ENCODE data around the gene DHDDS. TPM values are rescaled to one million over a fixed set of nuclear protein-coding genes. Genes with fewer than 3 reads are reported as not detected.

Gene DHDDS
- total RNA-seq, 1 experiment from 2014 or later: 56.7 TPM

DNA sequence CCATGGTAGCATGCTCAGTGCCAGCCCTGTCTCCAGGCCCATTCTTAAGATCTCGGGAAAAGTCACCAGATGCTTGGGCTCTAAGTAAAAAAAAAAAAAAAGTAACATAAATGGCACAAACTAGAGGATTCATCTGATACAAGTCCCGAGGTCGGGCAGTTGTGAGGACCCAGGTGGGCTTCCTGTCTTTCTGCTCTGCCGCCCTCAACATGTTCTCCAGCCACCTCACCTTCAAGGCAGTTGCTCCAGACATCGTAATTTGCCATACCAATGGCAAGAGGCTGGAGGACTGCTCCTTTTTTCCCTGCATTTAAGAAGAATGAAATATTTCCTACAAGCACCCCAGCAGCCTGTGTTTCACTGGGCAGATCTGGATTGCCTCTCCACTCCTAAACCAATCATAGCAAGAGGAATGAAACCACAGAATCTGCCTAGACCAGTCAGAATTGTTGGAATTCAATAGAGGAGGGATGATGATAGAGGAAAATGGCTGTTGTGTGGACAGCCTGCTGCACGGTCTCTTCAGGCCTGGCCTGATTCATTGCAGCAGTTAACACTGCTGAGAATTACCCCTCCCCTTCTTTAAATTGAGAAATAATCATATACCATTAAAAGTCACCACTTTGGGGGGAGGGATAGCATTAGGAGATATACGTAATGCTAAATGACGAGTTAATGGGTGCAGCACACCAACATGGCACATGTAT, 45.5 kb downstream of the DHDDS start:
- intact Hi-C loops (cut with micrococcal nuclease; ENCODE audit: unreplicated experiment): loop anchor here (10.0 kb wide), 1 partner anchor 57 kb away; no protein-coding TSS in a partner anchor
- TF ChIP-seq, protein P1, sequence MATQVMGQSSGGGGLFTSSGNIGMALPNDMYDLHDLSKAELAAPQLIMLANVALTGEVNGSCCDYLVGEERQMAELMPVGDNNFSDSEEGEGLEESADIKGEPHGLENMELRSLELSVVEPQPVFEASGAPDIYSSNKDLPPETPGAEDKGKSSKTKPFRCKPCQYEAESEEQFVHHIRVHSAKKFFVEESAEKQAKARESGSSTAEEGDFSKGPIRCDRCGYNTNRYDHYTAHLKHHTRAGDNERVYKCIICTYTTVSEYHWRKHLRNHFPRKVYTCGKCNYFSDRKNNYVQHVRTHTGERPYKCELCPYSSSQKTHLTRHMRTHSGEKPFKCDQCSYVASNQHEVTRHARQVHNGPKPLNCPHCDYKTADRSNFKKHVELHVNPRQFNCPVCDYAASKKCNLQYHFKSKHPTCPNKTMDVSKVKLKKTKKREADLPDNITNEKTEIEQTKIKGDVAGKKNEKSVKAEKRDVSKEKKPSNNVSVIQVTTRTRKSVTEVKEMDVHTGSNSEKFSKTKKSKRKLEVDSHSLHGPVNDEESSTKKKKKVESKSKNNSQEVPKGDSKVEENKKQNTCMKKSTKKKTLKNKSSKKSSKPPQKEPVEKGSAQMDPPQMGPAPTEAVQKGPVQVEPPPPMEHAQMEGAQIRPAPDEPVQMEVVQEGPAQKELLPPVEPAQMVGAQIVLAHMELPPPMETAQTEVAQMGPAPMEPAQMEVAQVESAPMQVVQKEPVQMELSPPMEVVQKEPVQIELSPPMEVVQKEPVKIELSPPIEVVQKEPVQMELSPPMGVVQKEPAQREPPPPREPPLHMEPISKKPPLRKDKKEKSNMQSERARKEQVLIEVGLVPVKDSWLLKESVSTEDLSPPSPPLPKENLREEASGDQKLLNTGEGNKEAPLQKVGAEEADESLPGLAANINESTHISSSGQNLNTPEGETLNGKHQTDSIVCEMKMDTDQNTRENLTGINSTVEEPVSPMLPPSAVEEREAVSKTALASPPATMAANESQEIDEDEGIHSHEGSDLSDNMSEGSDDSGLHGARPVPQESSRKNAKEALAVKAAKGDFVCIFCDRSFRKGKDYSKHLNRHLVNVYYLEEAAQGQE (IDR thresholded peaks at IDR 0.05; ENCODE audit: insufficient read depth in 1 of 2, low read depth in 2 of 2, low read length in 1 of 2): no peak
- no peak for TF ChIP-seq TCF7L2 (IDR thresholded peaks at IDR 0.05; ENCODE audit: low read depth, low read length)
- no peak for TF ChIP-seq SIN3A (IDR thresholded peaks at IDR 0.05; ENCODE audit: borderline replicate concordance, insufficient read depth, low read depth, low read length)
- TF ChIP-seq, protein P2, sequence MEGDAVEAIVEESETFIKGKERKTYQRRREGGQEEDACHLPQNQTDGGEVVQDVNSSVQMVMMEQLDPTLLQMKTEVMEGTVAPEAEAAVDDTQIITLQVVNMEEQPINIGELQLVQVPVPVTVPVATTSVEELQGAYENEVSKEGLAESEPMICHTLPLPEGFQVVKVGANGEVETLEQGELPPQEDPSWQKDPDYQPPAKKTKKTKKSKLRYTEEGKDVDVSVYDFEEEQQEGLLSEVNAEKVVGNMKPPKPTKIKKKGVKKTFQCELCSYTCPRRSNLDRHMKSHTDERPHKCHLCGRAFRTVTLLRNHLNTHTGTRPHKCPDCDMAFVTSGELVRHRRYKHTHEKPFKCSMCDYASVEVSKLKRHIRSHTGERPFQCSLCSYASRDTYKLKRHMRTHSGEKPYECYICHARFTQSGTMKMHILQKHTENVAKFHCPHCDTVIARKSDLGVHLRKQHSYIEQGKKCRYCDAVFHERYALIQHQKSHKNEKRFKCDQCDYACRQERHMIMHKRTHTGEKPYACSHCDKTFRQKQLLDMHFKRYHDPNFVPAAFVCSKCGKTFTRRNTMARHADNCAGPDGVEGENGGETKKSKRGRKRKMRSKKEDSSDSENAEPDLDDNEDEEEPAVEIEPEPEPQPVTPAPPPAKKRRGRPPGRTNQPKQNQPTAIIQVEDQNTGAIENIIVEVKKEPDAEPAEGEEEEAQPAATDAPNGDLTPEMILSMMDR (IDR thresholded peaks at IDR 0.05): no peak
- peak; percentile 42 for TF ChIP-seq POLR2AphosphoS5 (IDR thresholded peaks at IDR 0.05; ENCODE audit: low read depth, low read length)
- peaks cover 14% of the 10 kb centered on the region for H3K4me1 ChIP-seq (ENCODE audit: control insufficient read depth, insufficient read depth, low read length)
- H3K27ac ChIP-seq (ENCODE audit: low read length): no peak overlapping the region
- POLR2A ChIA-PET: no interaction called here
- H3K9me3 ChIP-seq (ENCODE audit: control insufficient read depth, insufficient read depth, low read depth, low read length): no peaks in the 10 kb centered on the region
- H3K36me3 ChIP-seq (ENCODE audit: control insufficient read depth, insufficient read depth, low read length): peaks cover 36% of the 10 kb centered on the region
- CTCF ChIA-PET: no interaction called here
- no peaks in the 10 kb centered on the region for H3K27me3 ChIP-seq (ENCODE audit: control insufficient read depth, insufficient read depth, low read length)
- no peak overlapping the region for H3K4me3 ChIP-seq (ENCODE audit: low read depth in 2 of 2, low read length in 2 of 2)
- BruUV-seq (replicated peaks): no TSS peak
- in situ Hi-C loops (cut with HindIII; ENCODE audit: low pct_unique_long_range_greater_than_20kb, low sequenced_read_pairs): no loop called here
- DNase-seq (ENCODE audit: low read depth, low spot score): no peak
- ATAC-seq: no peak

DNA sequence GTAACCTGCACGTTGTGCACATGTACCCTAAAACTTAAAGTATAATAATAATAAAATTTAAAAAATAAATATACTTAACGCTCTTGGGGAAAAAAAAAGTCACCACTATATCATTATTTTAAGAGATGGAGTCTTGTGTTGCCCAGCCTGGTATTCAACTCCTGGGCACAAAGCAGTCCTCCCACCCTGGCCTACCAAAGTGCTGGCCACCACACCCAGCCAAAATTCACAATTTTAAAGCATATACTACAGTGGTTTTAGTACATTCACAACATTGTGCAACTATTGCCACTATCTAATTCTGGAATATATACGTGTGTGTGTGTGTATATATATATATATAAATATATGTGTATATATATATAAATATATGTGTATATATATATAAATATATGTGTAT, 46.0 kb downstream of the DHDDS start:
- no peak for DNase-seq (ENCODE audit: low read depth, low spot score)
- CTCF ChIA-PET: no interaction called here

DNA sequence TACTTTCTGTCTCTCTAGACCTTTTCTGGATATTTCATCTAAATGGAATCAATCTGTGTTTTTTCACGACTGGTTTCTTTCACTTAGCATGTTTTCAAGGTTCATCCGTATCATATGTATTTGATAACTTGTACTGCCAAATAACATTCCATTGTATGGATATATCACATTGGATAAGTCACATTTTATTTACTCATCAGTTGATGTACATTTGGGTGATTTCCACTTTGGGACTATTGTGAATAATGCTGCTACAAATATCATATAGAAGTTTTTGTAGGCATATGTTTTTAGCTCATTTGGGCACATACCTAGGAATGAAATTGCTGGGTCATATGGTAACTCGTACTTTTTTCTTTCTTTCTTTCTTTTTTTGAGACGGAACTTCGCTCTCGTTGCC, 46.9 kb downstream of the DHDDS start:
- Histone ChIP-seq H3K36me3 (ENCODE audit: control insufficient read depth, insufficient read depth, low read length) (peaks cover 27% of the 10 kb centered on the region), H3K4me3 (ENCODE audit: low read depth in 2 of 2, low read length in 2 of 2) (no peak overlapping the region), H3K9me3 (ENCODE audit: control insufficient read depth, insufficient read depth, low read depth, low read length) (no peaks in the 10 kb centered on the region), H3K27me3 (ENCODE audit: control insufficient read depth, insufficient read depth, low read length) (no peaks in the 10 kb centered on the region), H3K4me1 (ENCODE audit: control insufficient read depth, insufficient read depth, low read length) (peaks cover 8% of the 10 kb centered on the region), H3K27ac (ENCODE audit: low read length) (no peak overlapping the region)
- CTCF ChIA-PET: no interaction called here
- TF ChIP-seq SIN3A (IDR thresholded peaks at IDR 0.05; ENCODE audit: borderline replicate concordance, insufficient read depth, low read depth, low read length): no peak
- peak; percentile 60; the same call in 1 of the 2 replicates for TF ChIP-seq POLR2AphosphoS5 (IDR thresholded peaks at IDR 0.05; ENCODE audit: low read depth, low read length)
- intact Hi-C loops (cut with micrococcal nuclease; ENCODE audit: unreplicated experiment) (loop anchor here (10.0 kb wide), 1 partner anchor 56 kb away; no protein-coding TSS in a partner anchor), in situ Hi-C loops (cut with HindIII; ENCODE audit: low pct_unique_long_range_greater_than_20kb, low sequenced_read_pairs) (no loop called here)
- BruUV-seq (replicated peaks): no TSS peak
- DNase-seq (ENCODE audit: low read depth, low spot score) (no peak), ATAC-seq (no peak)
- POLR2A ChIA-PET: interaction anchor here (0.6 kb wide), 1 partner anchor 248 kb away, joined by 9 read pairs; no protein-coding TSS in a partner anchor

More for the DNA sequence above, 46.0 kb downstream of the DHDDS start:
- Histone ChIP-seq H3K36me3 (ENCODE audit: control insufficient read depth, insufficient read depth, low read length) (peaks cover 35% of the 10 kb centered on the region), H3K9me3 (ENCODE audit: control insufficient read depth, insufficient read depth, low read depth, low read length) (no peaks in the 10 kb centered on the region), H3K27ac (ENCODE audit: low read length) (no peak overlapping the region), H3K4me1 (ENCODE audit: control insufficient read depth, insufficient read depth, low read length) (peaks cover 14% of the 10 kb centered on the region), H3K27me3 (ENCODE audit: control insufficient read depth, insufficient read depth, low read length) (no peaks in the 10 kb centered on the region), H3K4me3 (ENCODE audit: low read depth in 2 of 2, low read length in 2 of 2) (no peak overlapping the region)
- POLR2A ChIA-PET: interaction anchor here (0.6 kb wide), 1 partner anchor 249 kb away, joined by 9 read pairs; no protein-coding TSS in a partner anchor
- intact Hi-C loops (cut with micrococcal nuclease; ENCODE audit: unreplicated experiment): loop anchor here (10.0 kb wide), 1 partner anchor 57 kb away; no protein-coding TSS in a partner anchor
- in situ Hi-C loops (cut with HindIII; ENCODE audit: low pct_unique_long_range_greater_than_20kb, low sequenced_read_pairs): no loop called here
- TF ChIP-seq POLR2AphosphoS5 (IDR thresholded peaks at IDR 0.05; ENCODE audit: low read depth, low read length) (peak; percentile 63), TCF7L2 (IDR thresholded peaks at IDR 0.05; ENCODE audit: low read depth, low read length) (no peak)
- BruUV-seq (replicated peaks): no TSS peak
- no peak for ATAC-seq
